DND-41 (cell line): ENCODE results near the gene FAM161A.
A peak's percentile ranks its signal among the peaks of the same experiment; 100 is the strongest.
"Not testable (repeated sequence)": the region's sequence is repeated elsewhere in the genome, so short reads cannot be mapped to it uniquely, and the experiment has no call there.

Experiments
- ATAC-seq: fragments of 200-7000 bp; cut with Tn5 transposase; 3 replicates; pipeline ENCODE4 v1.9.1; 2021; ENCODE audit warnings: low read depth; ENCODE audit not compliant: insufficient read depth
- DNase-seq: peaks from one replicate; pipeline ENCODE4 v3.0.0-alpha.2; 2020
- H2AFZ ChIP-seq: 2 replicates; pipeline ENCODE4 v1.6.0; 2012; ENCODE audit warnings: low read depth, low read length
- H3K27ac ChIP-seq: 2 replicates; pipeline ENCODE4 v1.5.1; 2012; ENCODE audit warnings: low read length, inconsistent platforms
- H3K27me3 ChIP-seq: fragments of 200-600 bp; sonication (generic); 2 replicates; pipeline ENCODE4 v1.6.0; 2012; ENCODE audit warnings: low read length, mild to moderate bottlenecking, inconsistent platforms; ENCODE audit not compliant: insufficient read depth, poor library complexity
- H3K36me3 ChIP-seq: 2 replicates; pipeline ENCODE4 v1.5.1; 2012; ENCODE audit warnings: low read length, inconsistent platforms; ENCODE audit not compliant: insufficient read depth
- H3K4me1 ChIP-seq: 2 replicates; pipeline ENCODE4 v1.5.1; 2012; ENCODE audit warnings: mild to moderate bottlenecking, low read length; ENCODE audit not compliant: insufficient read depth
- H3K4me2 ChIP-seq: 2 replicates; pipeline ENCODE4 v1.6.0; 2012; ENCODE audit warnings: mild to moderate bottlenecking, moderate library complexity, low read length, inconsistent platforms; ENCODE audit not compliant: insufficient read depth
- H3K4me3 ChIP-seq, 2 experiments: fragments of 200-600 bp in 1 of 2; shearing (Covaris generic) in 1 of 2; 2 replicates each; pipeline ENCODE4 v1.5.1; 2012 to 2016; ENCODE audit warnings: inconsistent platforms in 2 of 2, low read length in 2 of 2, mild to moderate bottlenecking in 2 of 2, low read depth in 1 of 2, moderate library complexity in 1 of 2
- H3K79me2 ChIP-seq: 2 replicates; pipeline ENCODE4 v1.6.0; 2012; ENCODE audit warnings: low read length, inconsistent platforms; ENCODE audit not compliant: insufficient read depth
- H3K9ac ChIP-seq: 2 replicates; pipeline ENCODE4 v1.6.0; 2012; ENCODE audit warnings: low read depth, mild to moderate bottlenecking, inconsistent platforms, low read length, moderate library complexity
- H3K9me3 ChIP-seq: 2 replicates; pipeline ENCODE4 v1.5.1; 2012; ENCODE audit warnings: low read length, moderate library complexity, mild to moderate bottlenecking, inconsistent platforms; ENCODE audit not compliant: insufficient read depth, severe bottlenecking
- H4K20me1 ChIP-seq: 2 replicates; pipeline ENCODE4 v1.6.0; 2012; ENCODE audit warnings: low read length; ENCODE audit not compliant: insufficient read depth
- CTCF ChIP-seq: IDR thresholded peaks from 2 replicates; pipeline ENCODE4 v1.5.1; 2012; ENCODE audit warnings: borderline replicate concordance, low read length, moderate library complexity, mild to moderate bottlenecking; ENCODE audit not compliant: poor library complexity, severe bottlenecking; ENCODE audit errors: extremely low read depth
- EZH2 ChIP-seq: IDR thresholded peaks from 3 replicates; pipeline ENCODE4 v1.6.1; 2012; ENCODE audit warnings: borderline replicate concordance, low read depth, mild to moderate bottlenecking, moderate library complexity, low read length, inconsistent platforms; ENCODE audit not compliant: severe bottlenecking

FAM161A gene

GRCh38 chr2:61851270-61851669 is 2.6 kb downstream of the FAM161A start:
- not testable (repeated sequence) for H3K27ac ChIP-seq, ATAC-seq, H3K27me3 ChIP-seq, H4K20me1 ChIP-seq, H3K36me3 ChIP-seq, H3K4me3 ChIP-seq, H3K79me2 ChIP-seq, H3K9ac ChIP-seq, H3K9me3 ChIP-seq, H3K4me2 ChIP-seq, DNase-seq, H2AFZ ChIP-seq
- H3K4me1 ChIP-seq = peaks cover 20% of the 10 kb centered on the region
- peak; percentile 5 for TF ChIP-seq CTCF

GRCh38 chr2:61845320-61845719 is 8.5 kb downstream of the FAM161A start:
- H2AFZ ChIP-seq = no peak overlapping the region
- H3K36me3 ChIP-seq = peaks cover 6% of the 10 kb centered on the region; the same call in 1 of the 2 replicates
- DNase-seq (no peak), ATAC-seq (no peak)
- H3K4me2 ChIP-seq = no peak overlapping the region
- no peaks in the 10 kb centered on the region for H3K9me3 ChIP-seq
- H3K27ac ChIP-seq = no peak overlapping the region
- no peaks in the 10 kb centered on the region for H3K27me3 ChIP-seq
- TF ChIP-seq CTCF (no peak), EZH2 (no peak)
- no peaks in the 10 kb centered on the region for H4K20me1 ChIP-seq
- no peaks in the 10 kb centered on the region for H3K79me2 ChIP-seq
- H3K4me3 ChIP-seq = no peak overlapping the region
- H3K9ac ChIP-seq = no peak overlapping the region
- H3K4me1 ChIP-seq = no peaks in the 10 kb centered on the region

GRCh38 chr2:61841286-61841685 is 12.6 kb downstream of the FAM161A start:
- TF ChIP-seq CTCF (no peak), EZH2 (no peak)
- Histone ChIP-seq H3K4me1 (no peaks in the 10 kb centered on the region), H3K27ac (no peak overlapping the region), H3K9me3 (no peaks in the 10 kb centered on the region), H3K79me2 (no peaks in the 10 kb centered on the region), H3K4me3 (no peak overlapping the region), H3K36me3 (peaks cover 6% of the 10 kb centered on the region; the same call in 1 of the 2 replicates), H2AFZ (no peak overlapping the region), H4K20me1 (no peaks in the 10 kb centered on the region), H3K4me2 (no peak overlapping the region), H3K27me3 (no peaks in the 10 kb centered on the region), H3K9ac (no peak overlapping the region)
- DNase-seq = no peak
- ATAC-seq = no peak

- H2AFZ ChIP-seq = no peak overlapping the region
- TF ChIP-seq CTCF = no peak
- TF ChIP-seq EZH2 = no peak
- ATAC-seq (no peak), DNase-seq (no peak)
- H3K36me3 ChIP-seq = peaks cover 5% of the 10 kb centered on the region; the same call in 1 of the 2 replicates
- no peaks in the 10 kb centered on the region for H3K79me2 ChIP-seq
- no peak overlapping the region for H3K27ac ChIP-seq
- H3K9ac ChIP-seq = no peak overlapping the region
- H3K27me3 ChIP-seq = no peaks in the 10 kb centered on the region
- H3K4me1 ChIP-seq = no peaks in the 10 kb centered on the region
- H3K9me3 ChIP-seq = no peaks in the 10 kb centered on the region
- H4K20me1 ChIP-seq = no peaks in the 10 kb centered on the region
- no peak overlapping the region for H3K4me2 ChIP-seq
- no peak overlapping the region for H3K4me3 ChIP-seq
These were observed 19.0 kb downstream of the FAM161A start for GRCh38 chr2:61834893-61835292.
